Stimulated activated naive CD8-positive, alpha-beta T cell treated with anti-CD3 and anti-CD28 coated beads, Interleukin-15, Interleukin-2, amounts not matched to agents 100 ng/mL and 50 ng/mL, for 24 hours (primary cell): ENCODE data around the gene PPIB.
"Not testable (repeated sequence)": the region's sequence is repeated elsewhere in the genome, so short reads cannot be mapped to it uniquely, and the experiment has no call there.

Experiments used
- H3K27ac Mint-ChIP-seq: one replicate; pipeline ENCODE4 v1.8.0; 2021; ENCODE audit warnings: mild to moderate bottlenecking, mixed read lengths
- H3K27me3 Mint-ChIP-seq: one replicate; pipeline ENCODE4 v1.8.0; 2021; ENCODE audit warnings: mixed read lengths
- H3K36me3 Mint-ChIP-seq: one replicate; pipeline ENCODE4 v1.8.0; 2021; ENCODE audit warnings: low read depth, mixed read lengths
- H3K4me1 Mint-ChIP-seq: one replicate; pipeline ENCODE4 v1.8.0; 2021; ENCODE audit warnings: low read depth, mixed read lengths
- H3K4me3 Mint-ChIP-seq: one replicate; pipeline ENCODE4 v1.8.0; 2021; ENCODE audit warnings: mild to moderate bottlenecking, mixed read lengths
- H3K9me3 Mint-ChIP-seq: one replicate; pipeline ENCODE4 v1.8.0; 2021; ENCODE audit warnings: mixed read lengths

Gene PPIB

GRCh38 chr15:64110950-64111678, 51.7 kb downstream of the PPIB start:
- no peaks in the 10 kb centered on the region for H3K9me3 Mint-ChIP-seq
- H3K4me3 Mint-ChIP-seq = no peak overlapping the region
- peak overlapping the region; percentile 13 for H3K27ac Mint-ChIP-seq
- H3K36me3 Mint-ChIP-seq = peaks cover 37% of the 10 kb centered on the region
- H3K27me3 Mint-ChIP-seq = no peaks in the 10 kb centered on the region
- peaks cover 48% of the 10 kb centered on the region for H3K4me1 Mint-ChIP-seq

GRCh38 chr15:64110108-64110701, 52.6 kb downstream of the PPIB start:
- Mint-ChIP-seq H3K4me1 (peaks cover 53% of the 10 kb centered on the region), H3K36me3 (peaks cover 33% of the 10 kb centered on the region), H3K27ac (peak overlapping the region; percentile 13)
- not testable (repeated sequence) for H3K4me3 Mint-ChIP-seq, H3K9me3 Mint-ChIP-seq, H3K27me3 Mint-ChIP-seq

- H3K4me1 Mint-ChIP-seq = peaks cover 63% of the 10 kb centered on the region
- H3K9me3 Mint-ChIP-seq = no peaks in the 10 kb centered on the region
- H3K27me3 Mint-ChIP-seq = no peaks in the 10 kb centered on the region
- H3K36me3 Mint-ChIP-seq = peaks cover 14% of the 10 kb centered on the region
- H3K27ac Mint-ChIP-seq = no peak overlapping the region
- no peak overlapping the region for H3K4me3 Mint-ChIP-seq
These were observed 55.5 kb downstream of the PPIB start for GRCh38 chr15:64107337-64107736.
